Measurements from ENCODE around the gene ACTN2. TPM values are rescaled to one million over a fixed set of nuclear protein-coding genes. Genes with fewer than 3 reads are reported as not detected.
A peak's percentile ranks its signal among the peaks of the same experiment; 100 is the strongest.

The ACTN2 gene
- total and polyA plus RNA-seq, 4 donors: 0.81 to 6.6 (median 3.0) TPM

DNA sequence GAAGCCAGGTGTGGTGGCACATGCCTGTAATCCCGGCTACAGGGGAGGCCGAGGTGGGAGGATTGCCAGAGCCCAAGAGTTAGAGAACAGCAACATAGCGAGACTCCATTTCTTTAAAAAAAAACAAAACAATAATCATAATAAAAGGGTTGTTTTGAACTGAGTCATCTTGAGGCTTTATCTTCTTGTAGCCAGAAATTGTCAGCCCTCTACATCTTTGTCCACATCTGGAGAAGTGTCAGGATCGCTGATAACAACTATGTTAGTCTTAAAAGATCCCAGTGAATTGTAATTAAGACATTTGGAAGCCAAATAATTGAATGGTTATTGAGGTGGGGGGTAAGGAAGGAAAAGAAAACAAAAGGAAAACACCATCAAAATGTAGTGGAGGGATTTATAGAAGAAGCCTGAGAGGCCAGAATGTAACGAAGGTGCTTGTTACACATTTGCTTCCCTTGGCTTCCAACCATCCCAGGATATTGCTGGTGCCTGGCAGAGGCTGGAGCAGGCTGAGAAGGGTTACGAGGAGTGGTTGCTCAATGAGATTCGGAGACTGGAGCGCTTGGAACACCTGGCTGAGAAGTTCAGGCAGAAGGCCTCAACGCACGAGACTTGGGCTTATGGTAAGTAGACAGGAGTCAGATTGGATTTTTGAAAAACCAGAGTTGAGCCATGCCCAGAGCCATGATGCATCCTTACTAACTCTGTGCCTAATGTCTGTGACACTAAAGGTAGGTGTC is 56.3 kb downstream of the ACTN2 start:
- no peak overlapping the region for H3K4me3 ChIP-seq
- H3K36me3 ChIP-seq (ENCODE audit: control insufficient read depth in 4 of 4, insufficient read depth in 4 of 4, low read length in 4 of 4): peaks cover 0 to 27% (median 0%) of the 10 kb centered on the region in 4 donors
- no peaks in the 10 kb centered on the region for H3K9me3 ChIP-seq (ENCODE audit: control insufficient read depth in 4 of 4, insufficient read depth in 3 of 4, low read length in 3 of 4)
- no peak for ATAC-seq (ENCODE audit: insufficient read depth, low FRiP score)
- H3K27ac ChIP-seq (ENCODE audit: low read depth in 1 of 2, low read length in 1 of 2): no peak overlapping the region
- no peak overlapping the region for H3K9ac ChIP-seq (ENCODE audit: insufficient read depth in 1 of 2, low read length in 2 of 2)
- DNase-seq: no peak
- TF ChIP-seq, protein P1, sequence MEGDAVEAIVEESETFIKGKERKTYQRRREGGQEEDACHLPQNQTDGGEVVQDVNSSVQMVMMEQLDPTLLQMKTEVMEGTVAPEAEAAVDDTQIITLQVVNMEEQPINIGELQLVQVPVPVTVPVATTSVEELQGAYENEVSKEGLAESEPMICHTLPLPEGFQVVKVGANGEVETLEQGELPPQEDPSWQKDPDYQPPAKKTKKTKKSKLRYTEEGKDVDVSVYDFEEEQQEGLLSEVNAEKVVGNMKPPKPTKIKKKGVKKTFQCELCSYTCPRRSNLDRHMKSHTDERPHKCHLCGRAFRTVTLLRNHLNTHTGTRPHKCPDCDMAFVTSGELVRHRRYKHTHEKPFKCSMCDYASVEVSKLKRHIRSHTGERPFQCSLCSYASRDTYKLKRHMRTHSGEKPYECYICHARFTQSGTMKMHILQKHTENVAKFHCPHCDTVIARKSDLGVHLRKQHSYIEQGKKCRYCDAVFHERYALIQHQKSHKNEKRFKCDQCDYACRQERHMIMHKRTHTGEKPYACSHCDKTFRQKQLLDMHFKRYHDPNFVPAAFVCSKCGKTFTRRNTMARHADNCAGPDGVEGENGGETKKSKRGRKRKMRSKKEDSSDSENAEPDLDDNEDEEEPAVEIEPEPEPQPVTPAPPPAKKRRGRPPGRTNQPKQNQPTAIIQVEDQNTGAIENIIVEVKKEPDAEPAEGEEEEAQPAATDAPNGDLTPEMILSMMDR (IDR thresholded peaks at IDR 0.05; ENCODE audit: control extremely low read depth, extremely low read depth): no peak
- no peaks in the 10 kb centered on the region for H3K27me3 ChIP-seq (ENCODE audit: control insufficient read depth in 3 of 3, insufficient read depth in 3 of 3, low read length in 2 of 3)
- 91 to 95% methylated on average over 10 of the region's 10 CpGs for WGBS, 2 donors
- H3K4me1 ChIP-seq (ENCODE audit: control insufficient read depth in 5 of 5, insufficient read depth in 5 of 5, low read length in 5 of 5): no peaks in the 10 kb centered on the region

DNA sequence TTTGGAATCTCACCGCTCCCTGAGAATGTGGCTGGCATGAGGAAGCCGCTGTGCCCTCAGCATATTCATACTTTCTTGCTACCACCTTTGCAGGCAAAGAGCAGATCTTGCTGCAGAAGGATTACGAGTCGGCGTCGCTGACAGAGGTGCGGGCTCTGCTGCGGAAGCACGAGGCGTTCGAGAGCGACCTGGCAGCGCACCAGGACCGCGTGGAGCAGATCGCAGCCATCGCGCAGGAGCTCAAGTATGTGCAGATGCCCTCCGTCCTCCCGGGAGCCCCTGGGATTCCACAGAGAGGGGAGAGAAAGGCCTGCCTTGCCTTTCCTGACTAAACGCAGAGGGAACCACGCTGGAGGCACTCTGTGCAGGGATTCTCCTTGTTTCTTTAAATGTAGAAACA is 58.2 kb downstream of the ACTN2 start:
- H3K4me1 ChIP-seq (ENCODE audit: control insufficient read depth in 5 of 5, insufficient read depth in 5 of 5, low read length in 5 of 5): no peaks in the 10 kb centered on the region
- no peaks in the 10 kb centered on the region for H3K27me3 ChIP-seq (ENCODE audit: control insufficient read depth in 3 of 3, insufficient read depth in 3 of 3, low read length in 2 of 3)
- H3K36me3 ChIP-seq (ENCODE audit: control insufficient read depth in 4 of 4, insufficient read depth in 4 of 4, low read length in 4 of 4): peaks cover 0 to 40% (median 0%) of the 10 kb centered on the region in 4 donors
- H3K27ac ChIP-seq (ENCODE audit: low read depth in 1 of 2, low read length in 1 of 2): no peak overlapping the region
- no peak overlapping the region for H3K4me3 ChIP-seq
- TF ChIP-seq, protein P1 (IDR thresholded peaks at IDR 0.05; ENCODE audit: control extremely low read depth, extremely low read depth): no peak
- ATAC-seq (ENCODE audit: insufficient read depth, low FRiP score): no peak
- no peak for DNase-seq
- no peak overlapping the region for H3K9ac ChIP-seq (ENCODE audit: insufficient read depth in 1 of 2, low read length in 2 of 2)
- WGBS, 2 donors: 94 to 97% methylated on average over 22 of the region's 22 CpGs
- no peaks in the 10 kb centered on the region for H3K9me3 ChIP-seq (ENCODE audit: control insufficient read depth in 4 of 4, insufficient read depth in 3 of 4, low read length in 3 of 4)

DNA sequence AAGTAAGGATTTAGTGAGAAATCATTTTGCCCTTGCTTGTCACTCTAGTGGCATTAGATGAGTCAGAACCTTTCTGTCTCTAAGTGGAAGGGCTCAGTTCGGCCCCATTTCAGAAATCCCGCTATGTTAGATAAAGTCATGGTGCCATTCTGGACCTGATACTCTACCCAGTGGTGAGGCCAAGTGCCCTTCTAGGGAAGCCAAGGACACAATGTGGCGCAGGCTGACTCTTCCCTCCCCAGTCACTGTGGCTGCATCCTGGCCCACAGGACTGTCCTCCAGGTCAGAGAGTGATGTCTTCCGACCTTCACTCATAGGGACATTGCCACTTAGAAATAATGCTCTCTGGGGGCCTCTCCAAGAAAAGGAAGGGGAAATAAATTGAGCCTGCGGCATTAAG is 60.5 kb downstream of the ACTN2 start:
- ATAC-seq (ENCODE audit: insufficient read depth, low FRiP score) (no peak), DNase-seq (no peak)
- TF ChIP-seq, protein P1 (IDR thresholded peaks at IDR 0.05; ENCODE audit: control extremely low read depth, extremely low read depth): no peak
- Histone ChIP-seq H3K27me3 (ENCODE audit: control insufficient read depth in 3 of 3, insufficient read depth in 3 of 3, low read length in 2 of 3) (no peaks in the 10 kb centered on the region), H3K4me3 (no peak overlapping the region), H3K9ac (ENCODE audit: insufficient read depth in 1 of 2, low read length in 2 of 2) (no peak overlapping the region), H3K4me1 (ENCODE audit: control insufficient read depth in 5 of 5, insufficient read depth in 5 of 5, low read length in 5 of 5) (no peaks in the 10 kb centered on the region), H3K27ac (ENCODE audit: low read depth in 1 of 2, low read length in 1 of 2) (peak overlapping the region in 1 of 2 donors; percentile 82), H3K36me3 (ENCODE audit: control insufficient read depth in 4 of 4, insufficient read depth in 4 of 4, low read length in 4 of 4) (peaks cover 0 to 36% (median 0%) of the 10 kb centered on the region in 4 donors), H3K9me3 (ENCODE audit: control insufficient read depth in 4 of 4, insufficient read depth in 3 of 4, low read length in 3 of 4) (no peaks in the 10 kb centered on the region)
- 93% methylated on average over 5 of the region's 5 CpGs for WGBS, 2 donors
